ENCODE measurements around the gene CLTB.

The CLTB gene

GRCh38 chr5:176400382-176401156 is 15.8 kb downstream of the CLTB start:
- H3K27ac ChIP-seq, result no peak overlapping the region
- TF ChIP-seq CTCF (IDR thresholded peaks at IDR 0.05) (no peak), ZFX (IDR thresholded peaks at IDR 0.05; ENCODE audit: borderline replicate concordance) (no peak)

- H3K27ac ChIP-seq, result no peak overlapping the region
- TF ChIP-seq ZFX (IDR thresholded peaks at IDR 0.05; ENCODE audit: borderline replicate concordance) (no peak), CTCF (IDR thresholded peaks at IDR 0.05) (no peak)
Observed at GRCh38 chr5:176397736-176398420, 18.5 kb downstream of the CLTB start.

GRCh38 chr5:176396330-176396729 is 20.0 kb downstream of the CLTB start:
- no peak for TF ChIP-seq ZFX (IDR thresholded peaks at IDR 0.05; ENCODE audit: borderline replicate concordance)
- TF ChIP-seq CTCF (IDR thresholded peaks at IDR 0.05), result no peak
- H3K27ac ChIP-seq, result no peak overlapping the region

- TF ChIP-seq CTCF (IDR thresholded peaks at IDR 0.05) (no peak), ZFX (IDR thresholded peaks at IDR 0.05; ENCODE audit: borderline replicate concordance) (no peak)
Observed at GRCh38 chr5:176394881-176395675, 21.3 kb downstream of the CLTB start.

GRCh38 chr5:176394096-176394495 is 22.2 kb downstream of the CLTB start:
- H3K27ac ChIP-seq, result no peak overlapping the region

More at GRCh38 chr5:176394881-176395675, 21.3 kb downstream of the CLTB start:
- H3K27ac ChIP-seq, result no peak overlapping the region

GRCh38 chr5:176392526-176392925 is 23.8 kb downstream of the CLTB start:
- TF ChIP-seq ZFX (IDR thresholded peaks at IDR 0.05; ENCODE audit: borderline replicate concordance) (no peak), CTCF (IDR thresholded peaks at IDR 0.05) (no peak)
- H3K27ac ChIP-seq, result no peak overlapping the region

More at GRCh38 chr5:176394096-176394495, 22.2 kb downstream of the CLTB start:
- TF ChIP-seq CTCF (IDR thresholded peaks at IDR 0.05) (no peak), ZFX (IDR thresholded peaks at IDR 0.05; ENCODE audit: borderline replicate concordance) (no peak)
